NOMO-1 treated with dmso at 0.1 percent for 144 hours (cell line): Measurements from ENCODE around the gene MEF2A.
"Not testable (repeated sequence)": the region's sequence is repeated elsewhere in the genome, so short reads cannot be mapped to it uniquely, and the experiment has no call there.

Experiments
- DNase-seq: peaks from one replicate; lab custom pipeline; 2025; ENCODE audit not compliant: unreplicated experiment; lab: John Stamatoyannopoulos, UW

MEF2A gene

DNA sequence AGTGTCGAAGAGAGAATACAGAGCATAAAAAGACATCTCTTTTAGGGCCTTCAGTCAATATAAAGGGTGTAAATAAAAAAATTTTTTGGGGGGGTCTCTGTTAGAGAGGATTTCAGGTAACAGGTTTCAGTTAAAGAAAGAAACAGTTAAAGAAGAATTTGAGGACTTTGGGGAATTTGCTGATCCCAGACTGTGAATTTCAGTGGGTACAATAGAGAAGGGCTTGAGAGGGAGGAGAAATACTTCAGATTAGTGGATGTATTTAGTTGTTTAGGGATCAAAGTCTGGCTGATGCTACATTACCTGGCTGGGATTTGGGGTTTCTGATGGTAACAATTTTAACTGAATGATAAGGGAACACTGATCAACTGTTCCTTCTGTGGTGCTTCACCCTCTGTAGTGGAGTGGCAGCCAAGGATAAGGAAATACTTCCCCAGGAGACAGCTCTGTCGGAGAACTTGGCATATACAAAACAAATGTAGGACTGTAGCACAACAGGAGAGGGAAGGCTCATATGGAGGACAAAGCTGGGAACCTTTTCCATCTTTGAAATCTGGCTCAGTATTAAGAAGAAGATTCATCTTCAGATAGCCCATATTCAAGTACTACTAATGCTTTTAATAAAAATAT, 79.2 kb downstream of the MEF2A start:
- no peak for DNase-seq

- DNase-seq = no peak
These were observed 79.8 kb downstream of the MEF2A start for GRCh38 chr15:99645543-99645935.

GRCh38 chr15:99645951-99646350, 80.2 kb downstream of the MEF2A start:
- DNase-seq = no peak

GRCh38 chr15:99651023-99651807, 85.4 kb downstream of the MEF2A start:
- no peak for DNase-seq

DNA sequence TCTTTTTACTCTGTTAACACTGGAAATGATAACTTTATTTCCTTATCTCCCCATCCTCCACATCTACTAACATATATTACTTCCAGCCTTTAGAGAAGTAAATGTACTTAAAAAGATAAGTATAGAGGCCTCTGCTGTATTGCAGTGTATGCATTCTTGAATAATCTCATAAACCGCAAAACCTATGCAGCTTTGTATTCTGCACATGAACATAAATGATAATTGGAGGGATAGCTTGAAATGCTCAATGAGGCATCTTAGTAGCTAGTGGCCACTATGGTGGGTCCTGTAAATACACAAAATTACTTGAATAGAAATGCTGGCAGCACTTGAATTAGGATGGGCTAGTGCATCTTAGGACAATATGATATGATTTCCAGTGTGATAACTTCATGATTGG, 90.4 kb downstream of the MEF2A start:
- no peak for DNase-seq

DNA sequence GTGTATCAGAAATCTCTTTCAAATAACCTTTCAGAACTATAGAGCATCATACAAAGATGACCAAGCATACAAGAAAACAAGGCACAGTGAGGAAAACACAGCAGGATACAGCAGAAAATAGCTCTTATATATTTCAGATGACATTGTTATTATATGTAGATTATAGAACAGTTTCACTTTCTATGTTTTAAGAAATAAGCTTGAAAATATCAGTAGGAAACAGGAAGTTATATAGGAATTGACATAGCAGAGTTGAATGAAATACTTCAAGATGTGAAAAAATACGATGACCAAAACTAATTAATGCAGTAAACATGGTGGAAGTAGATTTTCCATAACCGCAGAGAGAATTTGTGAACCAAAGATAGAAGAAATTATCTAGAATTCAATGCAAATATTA, 92.2 kb downstream of the MEF2A start:
- DNase-seq = no peak

DNA sequence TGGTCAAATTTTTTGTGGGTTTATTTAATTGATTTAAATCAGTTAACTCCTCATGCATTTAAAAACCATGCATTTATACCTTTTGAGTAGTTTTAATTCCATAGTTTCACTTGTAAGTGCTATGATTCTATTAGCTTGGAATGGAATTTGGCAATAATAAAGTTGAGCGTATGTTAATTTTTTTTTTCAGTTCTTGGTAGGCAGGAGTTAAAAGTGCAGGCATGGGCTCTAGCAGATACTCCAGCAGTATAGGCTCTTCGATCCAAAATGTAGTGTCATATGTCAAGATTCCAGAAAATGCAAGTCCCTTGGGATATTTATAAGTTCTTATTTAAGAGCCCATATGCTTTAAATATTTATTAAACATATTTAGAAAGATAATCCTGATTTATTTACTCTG, 97.1 kb downstream of the MEF2A start:
- DNase-seq = no peak

- not testable (repeated sequence) for DNase-seq
These were observed 100.3 kb downstream of the MEF2A start for GRCh38 chr15:99666073-99666472.

- DNase-seq = no peak
These were observed 102.9 kb downstream of the MEF2A start for GRCh38 chr15:99668533-99669182.

GRCh38 chr15:99669250-99669649, 103.5 kb downstream of the MEF2A start:
- no peak for DNase-seq

GRCh38 chr15:99671926-99672635, 106.3 kb downstream of the MEF2A start:
- DNase-seq = no peak

GRCh38 chr15:99673111-99673510, 107.3 kb downstream of the MEF2A start:
- DNase-seq = no peak

DNA sequence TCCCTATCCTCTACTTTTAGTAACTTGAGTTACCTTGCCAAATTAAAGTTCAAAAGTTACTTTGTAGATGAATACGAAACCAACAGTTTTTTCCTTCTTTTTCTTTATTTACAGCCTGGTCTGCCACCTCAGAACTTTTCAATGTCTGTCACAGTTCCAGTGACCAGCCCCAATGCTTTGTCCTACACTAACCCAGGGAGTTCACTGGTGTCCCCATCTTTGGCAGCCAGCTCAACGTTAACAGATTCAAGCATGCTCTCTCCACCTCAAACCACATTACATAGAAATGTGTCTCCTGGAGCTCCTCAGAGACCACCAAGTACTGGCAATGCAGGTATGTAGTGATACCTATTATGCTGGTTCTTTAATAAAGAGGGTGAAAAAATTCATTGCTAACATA, 108.5 kb downstream of the MEF2A start:
- DNase-seq = no peak

GRCh38 chr15:99677540-99678134, 111.9 kb downstream of the MEF2A start:
- DNase-seq = no peak

DNA sequence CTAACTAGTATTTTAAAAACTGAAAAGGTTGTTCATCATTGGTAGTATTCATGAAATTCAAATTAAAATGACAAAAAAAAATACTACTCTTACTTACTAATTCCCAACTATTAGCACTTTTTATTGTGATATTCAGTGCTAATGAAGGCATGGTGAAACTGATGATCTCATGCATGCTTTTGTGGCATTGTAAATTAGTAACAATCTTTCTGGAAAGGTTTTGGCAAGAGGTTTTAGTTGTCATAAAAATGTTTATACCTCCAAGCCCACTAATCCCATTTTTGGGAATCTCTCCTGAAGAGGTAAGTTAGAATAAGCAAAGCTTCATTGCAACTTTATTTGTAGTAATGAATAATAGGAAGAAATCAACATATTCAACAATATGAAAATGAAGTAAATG, 114.5 kb downstream of the MEF2A start:
- DNase-seq = no peak

GRCh38 chr15:99681990-99682389, 116.2 kb downstream of the MEF2A start:
- no peak for DNase-seq

GRCh38 chr15:99682455-99682854, 116.7 kb downstream of the MEF2A start:
- no peak for DNase-seq

DNA sequence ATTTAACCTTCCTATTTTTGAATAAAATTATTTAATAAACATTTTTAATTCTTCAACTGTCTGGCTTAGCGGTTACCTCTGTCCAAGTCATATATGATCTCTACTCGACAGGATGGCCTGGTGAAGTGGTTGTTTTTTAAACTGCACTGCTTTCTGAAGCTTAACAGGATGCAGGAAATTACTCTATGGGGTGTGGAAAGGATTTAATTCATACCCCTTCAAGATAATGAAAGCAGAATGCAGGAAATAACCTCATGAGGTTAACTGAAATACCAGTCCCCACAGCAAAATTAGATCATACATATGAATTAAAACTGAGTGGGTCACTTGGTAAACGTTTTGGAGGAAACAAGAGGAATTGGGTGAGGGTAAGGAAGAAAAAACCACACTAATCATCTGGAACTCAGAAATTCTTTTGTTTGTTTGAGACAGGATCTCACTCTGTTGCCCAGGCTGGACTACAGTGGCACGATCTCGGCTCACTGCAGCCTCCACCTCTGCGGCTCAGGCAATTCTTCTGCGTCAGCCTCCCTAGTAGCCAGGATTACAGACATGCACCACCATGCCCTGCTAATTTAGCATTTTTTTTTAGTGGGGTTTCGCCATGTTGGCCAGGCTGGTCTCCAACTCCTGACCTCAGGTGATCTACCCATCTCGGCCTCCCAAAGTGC, 117.4 kb downstream of the MEF2A start:
- DNase-seq = no peak

DNA sequence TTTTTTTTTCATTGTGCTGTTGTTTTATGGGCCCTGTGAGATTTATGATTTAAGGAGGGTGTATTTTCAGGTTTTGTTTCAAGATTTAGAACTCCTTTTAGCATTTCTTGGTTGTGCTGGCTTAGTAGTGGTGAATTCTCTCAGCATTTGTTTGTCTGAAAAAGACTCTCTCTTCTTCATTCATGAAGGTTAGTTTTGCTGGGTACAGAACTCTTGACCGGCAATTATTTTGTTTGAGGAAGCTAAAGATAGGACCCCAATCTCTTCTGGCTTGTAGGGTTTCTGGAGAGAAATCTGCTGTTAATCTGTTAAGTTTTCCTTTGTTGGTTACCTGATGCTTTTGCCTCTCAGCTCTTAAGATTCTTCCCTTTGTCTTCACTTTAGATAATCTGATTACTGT, 120.5 kb downstream of the MEF2A start:
- no peak for DNase-seq

DNA sequence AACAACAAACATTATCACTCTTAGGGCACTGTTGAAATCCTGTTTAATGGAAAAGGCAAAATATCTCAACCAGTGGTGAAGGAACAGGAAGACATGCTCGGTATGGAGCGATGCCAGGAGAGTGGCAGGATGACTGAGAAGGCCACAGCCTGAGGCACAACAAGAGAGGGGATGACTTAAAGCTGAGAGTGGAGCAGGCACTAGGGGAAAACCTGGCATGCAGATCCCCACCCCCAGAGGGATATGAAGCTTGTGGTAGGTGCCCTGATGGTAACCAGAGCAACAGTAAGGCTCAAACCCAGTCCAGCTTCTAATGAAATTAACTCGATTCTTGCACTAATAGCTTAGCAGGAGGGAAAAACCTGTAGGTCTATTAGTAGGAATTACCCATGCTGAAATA, 127.0 kb downstream of the MEF2A start:
- no peak for DNase-seq

DNA sequence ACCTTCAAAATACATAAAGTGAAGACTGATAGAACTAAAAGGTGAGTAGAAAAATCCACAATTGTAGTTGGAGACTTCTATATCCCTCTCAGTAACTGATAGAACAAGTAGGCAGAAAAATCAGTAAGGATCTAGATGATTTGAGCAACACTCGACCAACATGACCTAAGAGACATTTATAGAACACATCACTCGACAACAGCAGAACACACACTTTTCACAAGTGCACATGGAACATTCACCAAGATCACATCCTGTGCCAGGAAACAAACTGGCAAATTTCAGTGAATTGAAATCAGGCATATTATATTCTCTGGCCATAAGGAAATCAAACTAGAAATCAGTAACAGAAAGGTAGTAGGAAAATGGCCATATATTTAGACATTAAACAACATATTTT, 130.3 kb downstream of the MEF2A start:
- DNase-seq = no peak
